NCI-H187 treated with DMSO at 0.1 percent for 48 hours (cell line): ENCODE data around the gene ALDH1A1.

Experiments used
- DNase-seq: peaks from one replicate; lab custom pipeline; 2025; lab: John Stamatoyannopoulos, UW

Gene ALDH1A1

DNA sequence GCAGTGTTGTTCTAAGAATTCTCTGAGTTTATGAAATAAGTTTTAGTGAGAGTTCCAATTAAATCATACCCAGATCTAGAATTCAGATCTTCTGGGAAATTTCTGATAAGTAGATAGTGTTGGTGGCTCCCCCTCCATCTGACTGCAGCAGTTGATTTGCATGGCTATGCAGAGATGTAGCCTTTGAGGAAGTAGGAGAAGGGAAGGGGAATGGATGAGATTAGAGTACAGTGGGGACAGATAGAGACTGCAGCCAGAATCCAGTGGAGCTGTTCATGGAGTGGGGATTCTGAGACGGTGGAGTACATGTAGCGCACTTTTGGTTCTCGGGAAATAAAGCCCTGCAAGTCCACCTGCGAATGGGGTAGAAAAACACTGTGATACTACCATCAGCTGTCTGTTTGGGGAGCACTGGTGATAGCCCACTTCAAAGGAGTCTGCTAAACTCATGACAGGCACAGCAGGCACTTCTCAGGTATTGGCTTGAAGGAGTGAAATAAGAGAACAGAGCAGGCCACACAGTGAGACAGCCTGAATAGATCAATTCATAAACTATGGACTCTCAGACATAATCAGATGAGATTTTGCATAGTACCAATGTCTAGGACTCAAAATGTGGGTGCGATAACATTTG, 96.8 kb downstream of the ALDH1A1 start:
- no peak for DNase-seq

- no peak for DNase-seq
Measured at GRCh38 chr9:72855321-72855720, 97.5 kb downstream of the ALDH1A1 start.
